Upper lobe of left lung (tissue), 4 donors: Measurements from ENCODE around the gene TARP.

Source experiments
- CTCF ChIP-seq, 6 experiments: fragments of 450-650 bp in 4 of 6; fragments of 200-600 bp in 2 of 6; sonication (generic) in 2 of 6; IDR thresholded peaks; one replicate each; pipeline ENCODE4 v1.5.1; 2016 to 2019; ENCODE audit warnings: antibody characterized with exemption in 6 of 6
- EP300 ChIP-seq, 4 donors: sonication (generic); formaldehyde crosslinking; IDR thresholded peaks; one replicate each; pipeline ENCODE4 v1.5.1; 2017; ENCODE audit warnings: antibody characterized with exemption in 4 of 4, control low read depth in 2 of 4

DNA sequence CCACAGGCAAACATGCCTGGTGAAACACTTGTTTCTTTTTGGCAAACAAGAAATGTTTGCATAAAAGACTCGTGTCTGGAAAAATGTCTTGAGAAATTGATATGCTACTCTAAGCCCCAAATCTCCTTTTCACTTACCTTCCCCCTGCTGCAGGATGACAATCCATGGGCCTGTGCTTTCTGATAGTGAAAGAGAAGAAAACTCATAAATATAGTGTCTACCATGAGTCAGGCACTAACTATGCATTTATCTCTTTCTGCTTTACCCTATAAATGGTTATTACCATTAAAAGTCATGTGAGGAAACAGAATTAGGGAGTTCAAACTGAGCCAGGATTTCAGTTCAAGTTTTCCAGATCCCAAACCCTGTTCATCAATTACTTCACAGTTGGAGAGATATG lies 6.6 kb upstream of the TARP start:
- TF ChIP-seq EP300 (IDR thresholded peaks at IDR 0.05), result no peak
- TF ChIP-seq CTCF (IDR thresholded peaks at IDR 0.05), result no peak
